Transverse colon (tissue), 4 donors: ENCODE data around the gene HERC2.

Experiments
- EP300 ChIP-seq: sonication (generic); formaldehyde crosslinking; IDR thresholded peaks from one replicate; pipeline ENCODE4 v1.6.1; 2017; ENCODE audit warnings: antibody characterized with exemption, low read depth
- POLR2A ChIP-seq: fragments of 450-650 bp; IDR thresholded peaks from one replicate; pipeline ENCODE4 v1.6.1; 2016; ENCODE audit warnings: antibody characterized with exemption, mild to moderate bottlenecking, moderate library complexity
- POLR2AphosphoS5 ChIP-seq, 3 donors: sonication (generic); formaldehyde crosslinking; IDR thresholded peaks; one replicate each; pipeline ENCODE4 v1.6.1; 2016; ENCODE audit warnings: antibody characterized with exemption in 3 of 3
- TF ChIP-seq, protein P1 (sequence below), 5 experiments: fragments of 200-600 bp in 3 of 5; fragments of 450-650 bp in 2 of 5; sonication (generic) in 3 of 5; IDR thresholded peaks; 1 replicate in 2 of 5; 2 replicates in 3 of 5; pipeline ENCODE4 v1.5.1; 2016 to 2017; ENCODE audit warnings: antibody characterized with exemption in 5 of 5, inconsistent platforms in 3 of 5, mild to moderate bottlenecking in 2 of 5, moderate library complexity in 1 of 5

DNA sequence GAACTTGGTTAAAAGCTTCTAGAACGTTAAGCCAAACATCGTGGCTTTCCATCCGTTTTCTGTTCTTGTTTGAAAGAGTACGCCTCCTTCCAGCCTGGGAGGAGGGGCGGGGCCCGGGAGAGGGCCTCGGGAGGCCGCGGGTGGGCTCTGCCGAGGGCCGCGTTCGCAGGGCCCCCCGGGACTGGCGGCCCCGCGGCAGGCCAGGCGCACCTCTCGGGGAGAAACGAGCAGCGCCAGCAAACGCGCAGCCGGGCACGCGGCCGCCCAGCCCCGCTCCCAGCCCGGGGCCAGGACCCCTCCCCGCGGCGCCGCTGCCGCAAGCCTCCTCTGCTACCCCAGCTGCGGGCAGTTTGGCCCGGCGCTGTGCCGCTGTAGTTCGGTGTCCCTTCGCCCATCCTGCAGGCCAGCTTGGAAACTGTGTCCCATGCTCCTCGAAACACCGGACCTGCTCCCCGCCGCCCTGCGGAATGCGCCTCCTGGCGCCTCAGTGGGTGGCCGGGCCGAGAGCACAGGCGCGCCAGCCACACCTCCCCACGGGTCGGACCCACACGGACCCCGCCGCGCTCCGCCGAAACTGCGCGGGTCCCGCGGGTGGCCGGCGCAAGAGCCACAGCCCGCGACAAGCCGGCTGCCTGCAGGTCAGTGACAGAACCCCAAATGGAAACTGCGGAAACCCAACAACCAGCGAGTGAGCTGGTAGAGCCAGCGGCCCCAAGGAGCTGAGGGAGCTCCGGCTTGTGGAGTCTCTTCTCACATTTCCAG is 225.1 kb downstream of the HERC2 start:
- TF ChIP-seq, protein P1, sequence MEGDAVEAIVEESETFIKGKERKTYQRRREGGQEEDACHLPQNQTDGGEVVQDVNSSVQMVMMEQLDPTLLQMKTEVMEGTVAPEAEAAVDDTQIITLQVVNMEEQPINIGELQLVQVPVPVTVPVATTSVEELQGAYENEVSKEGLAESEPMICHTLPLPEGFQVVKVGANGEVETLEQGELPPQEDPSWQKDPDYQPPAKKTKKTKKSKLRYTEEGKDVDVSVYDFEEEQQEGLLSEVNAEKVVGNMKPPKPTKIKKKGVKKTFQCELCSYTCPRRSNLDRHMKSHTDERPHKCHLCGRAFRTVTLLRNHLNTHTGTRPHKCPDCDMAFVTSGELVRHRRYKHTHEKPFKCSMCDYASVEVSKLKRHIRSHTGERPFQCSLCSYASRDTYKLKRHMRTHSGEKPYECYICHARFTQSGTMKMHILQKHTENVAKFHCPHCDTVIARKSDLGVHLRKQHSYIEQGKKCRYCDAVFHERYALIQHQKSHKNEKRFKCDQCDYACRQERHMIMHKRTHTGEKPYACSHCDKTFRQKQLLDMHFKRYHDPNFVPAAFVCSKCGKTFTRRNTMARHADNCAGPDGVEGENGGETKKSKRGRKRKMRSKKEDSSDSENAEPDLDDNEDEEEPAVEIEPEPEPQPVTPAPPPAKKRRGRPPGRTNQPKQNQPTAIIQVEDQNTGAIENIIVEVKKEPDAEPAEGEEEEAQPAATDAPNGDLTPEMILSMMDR (IDR thresholded peaks at IDR 0.05), result no peak
- no peak for TF ChIP-seq POLR2A
- TF ChIP-seq POLR2AphosphoS5 (IDR thresholded peaks at IDR 0.05), result no peak
- TF ChIP-seq EP300, result no peak
